Mucosa of rectum (tissue), 2 donors: Measurements from ENCODE around the gene CABLES2.

Source experiments
- H3K27ac ChIP-seq, 2 donors: one replicate each; pipeline ENCODE4 v1.7.0; 2013; ENCODE audit warnings: inconsistent platforms in 2 of 2, low read depth in 2 of 2, low read length in 2 of 2
- H3K27me3 ChIP-seq, 2 donors: one replicate each; pipeline ENCODE4 v1.7.0; 2013; ENCODE audit warnings: low read length in 2 of 2; ENCODE audit not compliant: control insufficient read depth in 2 of 2, insufficient read depth in 2 of 2
- H3K36me3 ChIP-seq, 2 donors: one replicate each; pipeline ENCODE4 v1.7.0; 2013; ENCODE audit warnings: low read length in 2 of 2; ENCODE audit not compliant: control insufficient read depth in 2 of 2, insufficient read depth in 2 of 2
- H3K4me1 ChIP-seq, 2 donors: one replicate each; pipeline ENCODE4 v1.7.0; 2013; ENCODE audit warnings: low read length in 2 of 2, mild to moderate bottlenecking in 1 of 2; ENCODE audit not compliant: control insufficient read depth in 2 of 2, insufficient read depth in 2 of 2
- H3K4me3 ChIP-seq, 2 donors: one replicate each; pipeline ENCODE4 v1.7.0; 2013; ENCODE audit warnings: low read length in 2 of 2
- H3K9ac ChIP-seq, 2 donors: one replicate each; pipeline ENCODE4 v1.7.0; 2013; ENCODE audit warnings: low read length in 2 of 2, low read depth in 1 of 2, mild to moderate bottlenecking in 1 of 2
- H3K9me3 ChIP-seq, 2 donors: one replicate each; pipeline ENCODE4 v1.7.0; 2013; ENCODE audit warnings: low read length in 2 of 2; ENCODE audit not compliant: control insufficient read depth in 2 of 2
- donor health status: healthy.
- donor health status: Normal muscosa, but diverticular disease.

Gene CABLES2

GRCh38 chr20:62433658-62434497 is 26.8 kb upstream of the CABLES2 start:
- Histone ChIP-seq H3K9me3 (no peaks in the 10 kb centered on the region), H3K9ac (no peak overlapping the region), H3K4me3 (peak overlapping the region in 1 of 2 donors; percentile 17), H3K27ac (no peak overlapping the region), H3K36me3 (no peaks in the 10 kb centered on the region), H3K27me3 (peaks cover 0 to 15% of the 10 kb centered on the region in 2 donors), H3K4me1 (peaks cover 0 to 31% of the 10 kb centered on the region in 2 donors)

- H3K9ac ChIP-seq = peak overlapping the region in 1 of 2 donors; percentile 3
- H3K4me3 ChIP-seq = no peak overlapping the region
- H3K4me1 ChIP-seq = peaks cover 18 to 54% of the 10 kb centered on the region in 2 donors
- H3K27ac ChIP-seq = no peak overlapping the region
- no peaks in the 10 kb centered on the region for H3K9me3 ChIP-seq
- peaks cover 0 to 15% of the 10 kb centered on the region in 2 donors for H3K27me3 ChIP-seq
- H3K36me3 ChIP-seq = no peaks in the 10 kb centered on the region
Observed at GRCh38 chr20:62430866-62431447, 23.9 kb upstream of the CABLES2 start.

- no peak overlapping the region for H3K27ac ChIP-seq
- peaks cover 18 to 54% of the 10 kb centered on the region in 2 donors for H3K4me1 ChIP-seq
- H3K27me3 ChIP-seq = peaks cover 0 to 11% of the 10 kb centered on the region in 2 donors
- H3K9ac ChIP-seq = no peak overlapping the region
- H3K36me3 ChIP-seq = no peaks in the 10 kb centered on the region
- no peaks in the 10 kb centered on the region for H3K9me3 ChIP-seq
- no peak overlapping the region for H3K4me3 ChIP-seq
Observed at GRCh38 chr20:62430311-62430853, 23.3 kb upstream of the CABLES2 start.

- Histone ChIP-seq H3K4me3 (no peak overlapping the region), H3K9me3 (no peaks in the 10 kb centered on the region), H3K27ac (no peak overlapping the region)
Observed at GRCh38 chr20:62429455-62430310, 22.6 kb upstream of the CABLES2 start.

GRCh38 chr20:62428396-62429295 is 21.6 kb upstream of the CABLES2 start:
- Histone ChIP-seq H3K27me3 (no peaks in the 10 kb centered on the region), H3K9ac (no peak overlapping the region)

More at GRCh38 chr20:62429455-62430310, 22.6 kb upstream of the CABLES2 start:
- peaks cover 18 to 54% of the 10 kb centered on the region in 2 donors for H3K4me1 ChIP-seq
- H3K27me3 ChIP-seq = peaks cover 0 to 5% of the 10 kb centered on the region in 2 donors
- H3K36me3 ChIP-seq = no peaks in the 10 kb centered on the region
- H3K9ac ChIP-seq = peak overlapping the region in 1 of 2 donors; percentile 7

GRCh38 chr20:62428002-62428372 is 20.9 kb upstream of the CABLES2 start:
- H3K4me3 ChIP-seq = no peak overlapping the region
- no peaks in the 10 kb centered on the region for H3K27me3 ChIP-seq
- H3K9ac ChIP-seq = no peak overlapping the region
- H3K36me3 ChIP-seq = no peaks in the 10 kb centered on the region
- H3K27ac ChIP-seq = peak overlapping the region; percentile 58 to 71
- peaks cover 18 to 43% of the 10 kb centered on the region in 2 donors for H3K4me1 ChIP-seq
- H3K9me3 ChIP-seq = no peaks in the 10 kb centered on the region

More at GRCh38 chr20:62428396-62429295, 21.6 kb upstream of the CABLES2 start:
- H3K36me3 ChIP-seq = no peaks in the 10 kb centered on the region
- H3K27ac ChIP-seq = no peak overlapping the region
- H3K4me1 ChIP-seq = peaks cover 18 to 47% of the 10 kb centered on the region in 2 donors
- no peaks in the 10 kb centered on the region for H3K9me3 ChIP-seq
- no peak overlapping the region for H3K4me3 ChIP-seq

- Histone ChIP-seq H3K27ac (peak within 1 kb of the TSS; percentile 64 to 71), H3K4me1 (peaks cover 18 to 43% of the 10 kb centered on the region in 2 donors), H3K9me3 (no peaks in the 10 kb centered on the region), H3K4me3 (peak within 1 kb of the TSS; percentile 26 to 48), H3K9ac (peak within 1 kb of the TSS in 1 of 2 donors; percentile 47), H3K36me3 (no peaks in the 10 kb centered on the region), H3K27me3 (no peaks in the 10 kb centered on the region)
Observed at GRCh38 chr20:62427172-62428001, 20.3 kb upstream of the CABLES2 start, which contains the start of gene RBBP8NL. Gene RBBP8NL, minus strand, starts transcription at chr20:62427539. Its CDS starts 7,892 bp downstream, at chr20:62419647.

GRCh38 chr20:62426699-62427131 is 19.6 kb upstream of the CABLES2 start:
- Histone ChIP-seq H3K9me3 (no peaks in the 10 kb centered on the region), H3K27ac (peak overlapping the region; percentile 64 to 71), H3K27me3 (no peaks in the 10 kb centered on the region), H3K36me3 (no peaks in the 10 kb centered on the region), H3K4me3 (peak overlapping the region; percentile 26 to 48), H3K9ac (peak overlapping the region in 1 of 2 donors; percentile 47), H3K4me1 (peaks cover 18 to 43% of the 10 kb centered on the region in 2 donors)
